Keratinocyte (primary cell): ENCODE results near the gene SIM1.

Source experiments
- EZH2 ChIP-seq: IDR thresholded peaks from one replicate; pipeline ENCODE4 v1.6.1; 2012; ENCODE audit warnings: inconsistent platforms, mild to moderate bottlenecking, low read length, moderate library complexity
- TF ChIP-seq, protein P1 (sequence below), 3 experiments: IDR thresholded peaks in 1 of 3; conservative IDR thresholded peaks in 1 of 3; optimal IDR thresholded peaks in 1 of 3; 2 replicates in 2 of 3; 3 replicates in 1 of 3; pipeline versions ENCODE3 to v1.5.1; 2011; ENCODE audit warnings: low read length in 3 of 3, mild to moderate bottlenecking in 3 of 3, moderate library complexity in 2 of 3, control low read depth in 1 of 3, inconsistent platforms in 1 of 3; ENCODE audit not compliant: insufficient read depth in 2 of 3; ENCODE audit errors: extremely low read depth in 1 of 3

DNA sequence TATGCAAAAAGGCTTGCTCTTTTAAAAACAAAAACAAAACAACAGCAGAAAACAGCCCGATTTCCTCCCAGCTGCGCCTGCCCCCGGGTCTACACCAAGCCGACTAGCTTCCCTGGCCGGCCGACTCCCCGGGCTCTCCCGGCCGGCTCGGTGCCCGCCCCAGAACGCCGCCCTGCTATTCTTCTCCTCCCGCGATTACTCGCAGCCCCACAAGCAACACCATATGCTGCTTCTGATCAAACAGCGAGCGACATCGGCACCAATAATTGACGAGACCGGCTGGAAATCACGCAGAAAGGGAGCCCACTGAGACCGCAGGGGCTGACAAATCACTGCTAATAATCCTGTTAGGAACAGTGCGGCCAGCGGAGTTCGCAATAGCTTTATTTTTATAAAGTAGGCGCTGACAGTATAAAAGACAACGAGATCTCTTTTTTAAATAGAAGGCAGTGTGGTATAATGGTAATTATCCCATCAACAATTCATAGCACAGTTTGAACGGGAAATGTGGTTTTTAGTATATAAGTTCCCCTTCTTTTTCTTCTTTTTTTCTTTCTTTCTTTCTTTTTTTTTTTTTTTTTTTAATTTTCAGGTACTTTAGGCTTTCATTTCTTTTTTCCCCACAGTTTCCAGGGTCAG is 3.3 kb downstream of the SIM1 start:
- TF ChIP-seq, protein P1, sequence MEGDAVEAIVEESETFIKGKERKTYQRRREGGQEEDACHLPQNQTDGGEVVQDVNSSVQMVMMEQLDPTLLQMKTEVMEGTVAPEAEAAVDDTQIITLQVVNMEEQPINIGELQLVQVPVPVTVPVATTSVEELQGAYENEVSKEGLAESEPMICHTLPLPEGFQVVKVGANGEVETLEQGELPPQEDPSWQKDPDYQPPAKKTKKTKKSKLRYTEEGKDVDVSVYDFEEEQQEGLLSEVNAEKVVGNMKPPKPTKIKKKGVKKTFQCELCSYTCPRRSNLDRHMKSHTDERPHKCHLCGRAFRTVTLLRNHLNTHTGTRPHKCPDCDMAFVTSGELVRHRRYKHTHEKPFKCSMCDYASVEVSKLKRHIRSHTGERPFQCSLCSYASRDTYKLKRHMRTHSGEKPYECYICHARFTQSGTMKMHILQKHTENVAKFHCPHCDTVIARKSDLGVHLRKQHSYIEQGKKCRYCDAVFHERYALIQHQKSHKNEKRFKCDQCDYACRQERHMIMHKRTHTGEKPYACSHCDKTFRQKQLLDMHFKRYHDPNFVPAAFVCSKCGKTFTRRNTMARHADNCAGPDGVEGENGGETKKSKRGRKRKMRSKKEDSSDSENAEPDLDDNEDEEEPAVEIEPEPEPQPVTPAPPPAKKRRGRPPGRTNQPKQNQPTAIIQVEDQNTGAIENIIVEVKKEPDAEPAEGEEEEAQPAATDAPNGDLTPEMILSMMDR (optimal IDR thresholded peaks at IDR 0.05 in 1 of 3, IDR thresholded peaks at IDR 0.05 in 1 of 3, conservative IDR thresholded peaks at IDR 0.05 in 1 of 3; ENCODE audit: extremely low read depth in 1 of 3, insufficient read depth in 2 of 3, low read length in 3 of 3), result no peak
- peak; percentile 88 for TF ChIP-seq EZH2
